Hepatocyte (in vitro differentiated cells): ENCODE results near the gene DKK3. TPM values are rescaled to one million over a fixed set of nuclear protein-coding genes. Genes with fewer than 3 reads are reported as not detected.

Experiments used
- DNase-seq: peaks from one replicate; pipeline ENCODE4 v3.0.0-alpha.2; 2016; ENCODE audit warnings: low spot score
- H2AFZ ChIP-seq: fragments of 200-600 bp; sonication (generic); 2 replicates; pipeline ENCODE4 v1.6.0; 2016; ENCODE audit warnings: antibody characterized with exemption, mild to moderate bottlenecking
- H3K27ac ChIP-seq: fragments of 200-600 bp; sonication (generic); 2 replicates; pipeline ENCODE4 v1.5.1; 2016; ENCODE audit warnings: mild to moderate bottlenecking
- H3K27me3 ChIP-seq: fragments of 200-600 bp; sonication (generic); 2 replicates; pipeline ENCODE4 v1.6.1; 2016
- H3K36me3 ChIP-seq: fragments of 200-600 bp; sonication (generic); replicated peaks from 2 replicates; pipeline ENCODE4 v1.5.1; 2016; ENCODE audit warnings: low read depth; ENCODE audit not compliant: insufficient read depth
- H3K4me1 ChIP-seq: fragments of 200-600 bp; sonication (generic); 2 replicates; pipeline ENCODE4 v1.5.1; 2016; ENCODE audit warnings: mild to moderate bottlenecking, moderate library complexity; ENCODE audit not compliant: insufficient read depth
- H3K4me2 ChIP-seq: fragments of 200-600 bp; sonication (generic); 2 replicates; pipeline ENCODE4 v1.6.0; 2016
- H3K4me3 ChIP-seq: fragments of 200-600 bp; sonication (generic); 2 replicates; pipeline ENCODE4 v1.5.1; 2016; ENCODE audit warnings: mild to moderate bottlenecking
- H3K79me2 ChIP-seq: fragments of 200-600 bp; sonication (generic); 2 replicates; pipeline ENCODE4 v1.6.0; 2017; ENCODE audit warnings: mild to moderate bottlenecking
- H3K9me2 ChIP-seq: fragments of 200-600 bp; sonication (generic); replicated peaks from 2 replicates; pipeline ENCODE4 v1.6.0; 2017; ENCODE audit warnings: mild to moderate bottlenecking; ENCODE audit not compliant: insufficient read depth
- H3K9me3 ChIP-seq: fragments of 200-600 bp; sonication (generic); 2 replicates; pipeline ENCODE4 v1.5.1; 2016; ENCODE audit warnings: low read depth, mild to moderate bottlenecking
- H4K20me1 ChIP-seq: fragments of 200-600 bp; sonication (generic); 2 replicates; pipeline ENCODE4 v1.6.0; 2016; ENCODE audit warnings: mild to moderate bottlenecking; ENCODE audit not compliant: insufficient read depth, poor library complexity, severe bottlenecking
- CTCF ChIP-seq: fragments of 200-600 bp; sonication (generic); IDR thresholded peaks from 2 replicates; pipeline ENCODE4 v1.5.1; 2016; ENCODE audit warnings: antibody characterized with exemption, mild to moderate bottlenecking; ENCODE audit not compliant: poor library complexity
- EZH2 ChIP-seq: fragments of 200-600 bp; sonication (generic); IDR thresholded peaks from 2 replicates; pipeline ENCODE4 v1.6.1; 2016; ENCODE audit warnings: antibody characterized with exemption, mild to moderate bottlenecking, borderline replicate concordance
- EZH2phosphoT487 ChIP-seq: fragments of 200-600 bp; sonication (generic); IDR thresholded peaks from one replicate; pipeline ENCODE4 v1.6.1; 2018; ENCODE audit warnings: antibody characterized with exemption, mild to moderate bottlenecking, low read depth, moderate library complexity; ENCODE audit not compliant: unreplicated experiment, severe bottlenecking
- WGBS: methylation state at CpG from one replicate; pipeline ENCODE4 v1.1.6; 2016; ENCODE audit warnings: low lambda C conversion rate; ENCODE audit errors: missing lambda C conversion rate; 5-methylcytosine and 5-hydroxymethylcytosine counted together
- polyA plus RNA-seq: library from polyadenylated mRNA; unstranded; fragments of >200 nt; fragmentation: Nextera tagmentation; extraction: Ambion mirVana; gene quantifications from 2 replicates; pipeline ENCODE4 v1.2.1, GENCODE V29; 2016
- total RNA-seq: library from RNA; depleted of rRNA; stranded (reverse); fragments of >200 nt; gene quantifications from 2 replicates; pipeline ENCODE4 v1.2.3, GENCODE V29; 2014

Gene DKK3
- total and polyA plus RNA-seq, 2 experiments from 2014 or later = 64.3 to 71.3 TPM

DNA sequence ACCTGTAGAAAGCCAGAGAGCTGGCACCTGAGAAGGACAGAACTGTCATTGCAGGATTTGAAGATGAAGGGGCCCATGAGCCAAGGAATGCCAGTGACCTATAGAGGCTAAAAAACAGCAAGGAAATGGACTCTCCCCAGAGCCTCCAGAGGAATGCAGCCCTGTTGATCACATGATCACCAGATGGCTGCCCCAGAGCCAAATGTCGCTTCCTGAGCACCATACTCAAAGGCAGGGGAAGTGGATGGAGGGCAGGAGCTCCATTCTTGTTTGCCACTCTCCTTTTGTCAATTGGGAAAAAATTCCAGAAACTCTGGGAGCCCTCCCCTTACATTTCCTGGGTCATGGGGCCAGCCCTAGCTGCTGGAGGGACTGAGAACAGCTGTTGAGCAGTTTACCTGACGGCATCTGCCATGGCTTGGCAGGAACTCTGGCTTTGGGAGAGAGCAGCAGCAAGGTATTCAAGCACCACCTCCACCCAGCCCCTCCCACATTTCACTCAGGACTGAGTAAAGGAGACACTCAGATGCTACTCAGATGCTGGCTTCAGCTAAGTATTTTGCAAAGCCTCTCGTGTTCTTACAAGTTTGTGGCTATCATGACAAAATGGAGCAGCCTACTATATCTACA, 46.9 kb downstream of the DKK3 start:
- no peaks in the 10 kb centered on the region for H3K4me1 ChIP-seq

GRCh38 chr11:11960687-11961086, 47.7 kb downstream of the DKK3 start:
- H3K4me1 ChIP-seq = no peaks in the 10 kb centered on the region
- no peaks in the 10 kb centered on the region for H3K9me2 ChIP-seq
- H3K4me3 ChIP-seq = no peak overlapping the region
- H4K20me1 ChIP-seq = no peaks in the 10 kb centered on the region
- H3K27me3 ChIP-seq = no peaks in the 10 kb centered on the region
- DNase-seq = no peak
- H3K36me3 ChIP-seq = no peaks in the 10 kb centered on the region
- WGBS = 96% methylated on average over 1 of the region's 1 CpG
- no peak overlapping the region for H3K27ac ChIP-seq
- H3K9me3 ChIP-seq = no peaks in the 10 kb centered on the region
- no peaks in the 10 kb centered on the region for H3K79me2 ChIP-seq
- no peak for TF ChIP-seq EZH2
- TF ChIP-seq CTCF = no peak
- TF ChIP-seq EZH2phosphoT487 = no peak
- no peak overlapping the region for H3K4me2 ChIP-seq
- H2AFZ ChIP-seq = no peak overlapping the region

More for the DNA sequence above, 46.9 kb downstream of the DKK3 start:
- H3K9me2 ChIP-seq = no peaks in the 10 kb centered on the region
- no peak overlapping the region for H3K27ac ChIP-seq
- no peaks in the 10 kb centered on the region for H3K9me3 ChIP-seq
- no peak overlapping the region for H2AFZ ChIP-seq
- H4K20me1 ChIP-seq = no peaks in the 10 kb centered on the region
- TF ChIP-seq CTCF (no peak), EZH2phosphoT487 (no peak), EZH2 (no peak)
- no peak overlapping the region for H3K4me3 ChIP-seq
- WGBS = 96% methylated on average over 3 of the region's 3 CpGs
- H3K4me2 ChIP-seq = no peak overlapping the region
- H3K36me3 ChIP-seq = no peaks in the 10 kb centered on the region
- DNase-seq = no peak
- no peaks in the 10 kb centered on the region for H3K79me2 ChIP-seq
- H3K27me3 ChIP-seq = no peaks in the 10 kb centered on the region

DNA sequence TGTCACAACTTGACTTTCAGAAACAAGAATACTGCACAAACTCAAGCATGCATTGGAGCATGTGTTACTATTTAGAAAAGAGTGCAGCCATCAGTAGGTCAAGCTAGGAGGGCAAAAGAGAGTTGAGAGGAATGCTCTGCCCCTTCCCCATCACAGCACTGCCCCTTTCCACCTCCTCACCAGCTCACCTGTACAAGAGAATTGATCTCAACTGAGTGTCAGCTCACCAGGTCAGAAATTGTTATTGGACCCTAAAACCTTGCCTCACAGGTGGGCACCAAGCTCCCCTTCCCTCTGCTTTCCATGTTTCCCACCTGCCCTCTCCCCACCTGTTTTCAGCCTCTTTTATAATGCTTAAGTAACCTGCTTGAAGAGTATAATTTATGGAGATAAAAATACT, 48.8 kb downstream of the DKK3 start:
- TF ChIP-seq EZH2phosphoT487 (no peak), EZH2 (no peak), CTCF (no peak)
- no peaks in the 10 kb centered on the region for H3K36me3 ChIP-seq
- H3K27ac ChIP-seq = no peak overlapping the region

More for the DNA sequence above, 48.8 kb downstream of the DKK3 start:
- H3K9me2 ChIP-seq = no peaks in the 10 kb centered on the region
- no peaks in the 10 kb centered on the region for H3K79me2 ChIP-seq
- no peak for DNase-seq
- no peak overlapping the region for H3K4me2 ChIP-seq
- H3K27me3 ChIP-seq = no peaks in the 10 kb centered on the region
- no peaks in the 10 kb centered on the region for H3K9me3 ChIP-seq
- H4K20me1 ChIP-seq = no peaks in the 10 kb centered on the region
- no peak overlapping the region for H2AFZ ChIP-seq
- H3K4me1 ChIP-seq = no peaks in the 10 kb centered on the region
- no peak overlapping the region for H3K4me3 ChIP-seq
